NCI-H345 treated with DMSO at 0.1 percent for 48 hours (cell line): Measurements from ENCODE around the gene CSRNP2.
A peak's percentile ranks its signal among the peaks of the same experiment; 100 is the strongest.
"Not testable (repeated sequence)": the region's sequence is repeated elsewhere in the genome, so short reads cannot be mapped to it uniquely, and the experiment has no call there.

Source experiments
- DNase-seq: peaks from one replicate; lab custom pipeline; 2025; ENCODE audit not compliant: unreplicated experiment; lab: John Stamatoyannopoulos, UW

Gene CSRNP2

DNA sequence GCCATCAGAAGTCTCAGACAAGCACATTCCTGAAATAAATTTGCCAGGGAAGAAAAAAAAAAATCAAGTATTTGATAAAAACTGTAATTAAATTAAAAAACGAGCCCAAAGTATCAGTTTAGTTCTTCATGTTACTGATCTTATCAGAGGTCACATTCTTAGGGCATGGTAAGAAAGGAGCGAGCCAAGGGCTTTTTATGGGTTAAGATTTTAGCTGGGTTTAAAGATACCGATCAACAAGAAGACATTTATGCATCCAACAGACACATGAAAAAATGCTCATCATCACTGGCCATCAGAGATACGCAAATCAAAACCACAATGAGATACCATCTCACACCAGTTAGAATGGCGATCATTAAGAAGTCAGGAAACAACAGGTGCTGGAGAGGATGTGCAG lies 5.0 kb downstream of the CSRNP2 start:
- not testable (repeated sequence) for DNase-seq

DNA sequence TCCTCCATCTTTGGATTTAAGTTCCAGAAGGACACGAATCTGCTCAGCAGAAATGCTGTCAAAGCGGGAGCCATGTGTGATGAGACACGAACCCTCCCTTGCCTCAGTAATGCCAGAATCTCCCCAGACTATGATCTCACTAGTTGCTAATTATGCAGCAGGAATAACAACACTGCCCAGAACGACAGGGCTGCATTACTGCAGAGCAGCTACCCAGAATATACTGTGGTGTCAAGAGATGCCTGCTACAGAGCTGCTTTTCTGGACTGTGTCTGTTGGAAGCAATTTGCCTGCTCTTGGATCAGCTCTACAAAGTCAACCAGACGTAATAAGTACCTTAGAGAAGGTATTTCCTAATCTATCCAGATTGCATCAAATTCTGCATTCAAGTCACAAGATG lies 5.5 kb downstream of the CSRNP2 start:
- DNase-seq, result no peak

DNA sequence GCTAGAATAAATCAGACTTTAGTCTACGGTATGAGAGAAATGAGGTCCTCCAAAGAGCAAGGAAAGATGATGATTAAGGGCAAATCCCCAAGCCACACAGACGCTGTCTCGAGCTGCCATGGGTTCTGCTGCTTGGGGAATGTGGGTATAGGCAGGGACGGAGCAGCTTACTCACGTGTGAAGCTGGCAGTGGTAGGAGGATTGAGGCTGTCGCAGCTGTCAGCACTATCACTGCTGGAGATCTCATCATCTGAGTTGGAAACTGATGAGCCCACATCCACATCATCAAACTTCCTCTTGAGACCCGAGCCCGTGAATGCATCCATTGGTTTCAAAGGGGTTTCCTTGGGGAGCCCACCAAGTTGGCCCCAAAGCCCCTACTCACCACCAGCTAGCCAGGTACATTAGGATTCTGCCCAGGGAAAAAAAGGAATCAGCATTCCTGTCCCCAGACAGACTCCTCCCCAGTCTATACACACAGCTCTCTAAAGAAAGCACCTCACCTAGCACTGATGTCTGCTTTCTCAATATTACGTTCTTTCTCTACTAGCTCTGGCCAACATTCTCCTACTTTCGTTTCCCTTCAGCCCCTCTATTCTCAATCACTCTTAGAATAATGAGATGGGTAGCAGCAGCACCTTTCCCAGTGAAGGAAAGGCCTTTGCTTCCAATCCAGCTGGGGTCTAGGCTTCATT lies 7.0 kb downstream of the CSRNP2 start:
- DNase-seq, result no peak

DNA sequence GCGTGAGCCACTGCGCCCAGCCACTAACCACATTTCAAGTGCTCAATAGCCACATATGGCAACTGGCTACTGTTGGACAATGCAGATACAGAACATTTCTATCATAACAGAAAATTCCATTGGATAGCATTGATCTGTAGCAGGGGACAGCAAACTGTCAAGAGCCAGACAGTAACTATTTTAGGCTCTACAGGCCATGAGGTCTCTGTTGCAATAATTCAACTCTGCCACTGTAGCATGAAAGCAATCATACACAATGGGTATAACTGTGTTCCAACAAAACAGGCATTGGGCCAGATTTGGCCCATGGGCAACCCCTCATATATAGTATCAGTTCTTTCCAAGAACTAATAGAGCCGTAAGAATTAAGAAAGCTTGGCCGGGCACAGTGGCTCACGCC lies 8.0 kb downstream of the CSRNP2 start:
- no peak for DNase-seq

DNA sequence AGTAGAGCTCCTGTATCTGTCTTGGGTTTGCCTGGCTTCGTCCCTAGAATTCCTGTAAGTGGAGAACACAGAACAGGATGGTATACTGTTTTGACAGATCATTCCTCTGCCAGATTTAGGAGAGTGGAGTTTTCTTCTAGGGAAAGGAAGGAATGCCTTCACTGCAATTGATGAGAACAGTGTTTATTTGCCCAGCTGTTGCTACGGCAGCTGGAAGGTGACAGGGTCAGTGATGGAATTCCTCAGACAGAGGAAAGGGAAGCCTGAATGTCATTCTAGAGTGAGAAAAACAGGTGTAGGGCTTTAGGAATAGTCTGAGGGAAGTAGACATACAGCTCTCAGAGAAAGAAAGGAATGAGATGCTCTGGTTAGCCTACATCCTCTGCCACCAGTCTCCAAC lies 11.7 kb downstream of the CSRNP2 start:
- no peak for DNase-seq

DNA sequence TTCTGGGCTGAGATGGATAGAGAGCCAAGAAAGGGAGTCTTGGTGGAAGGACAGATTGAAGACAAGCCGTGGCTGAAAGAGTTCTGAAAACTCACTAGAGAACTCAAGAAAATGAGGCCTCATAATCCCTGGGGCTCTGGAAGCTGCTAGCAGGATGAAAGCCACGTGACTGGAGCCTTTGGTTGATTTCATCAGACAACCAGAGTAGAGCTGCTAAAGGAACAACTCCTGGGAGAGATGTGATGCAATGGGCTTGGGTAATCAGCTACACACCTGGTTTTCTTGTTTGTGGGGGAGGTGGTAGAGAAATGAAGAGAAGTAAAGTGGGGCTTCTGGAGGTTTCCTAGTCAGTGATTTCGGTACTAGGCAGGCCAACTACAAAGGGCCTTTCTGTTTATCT lies 13.4 kb downstream of the CSRNP2 start:
- DNase-seq, result no peak

DNA sequence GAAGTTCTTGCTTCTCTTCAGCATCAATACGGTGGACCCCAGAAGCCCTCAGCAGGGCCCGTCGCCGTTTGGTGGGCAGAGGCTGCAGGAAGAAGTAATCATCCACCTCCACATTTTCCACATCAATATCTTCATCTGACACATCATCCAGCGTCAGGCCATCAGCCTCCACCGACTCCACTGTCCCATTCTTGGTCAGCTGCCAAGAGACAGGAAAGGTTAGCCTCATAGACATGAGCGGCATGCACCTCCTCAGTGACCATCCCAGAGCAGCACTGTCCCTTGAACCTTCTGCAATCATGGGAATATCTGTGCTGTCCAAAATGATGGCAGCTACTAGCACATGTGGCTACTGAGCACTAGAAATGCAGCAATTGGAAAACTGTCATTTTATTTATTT lies 15.6 kb downstream of the CSRNP2 start:
- no peak for DNase-seq

DNA sequence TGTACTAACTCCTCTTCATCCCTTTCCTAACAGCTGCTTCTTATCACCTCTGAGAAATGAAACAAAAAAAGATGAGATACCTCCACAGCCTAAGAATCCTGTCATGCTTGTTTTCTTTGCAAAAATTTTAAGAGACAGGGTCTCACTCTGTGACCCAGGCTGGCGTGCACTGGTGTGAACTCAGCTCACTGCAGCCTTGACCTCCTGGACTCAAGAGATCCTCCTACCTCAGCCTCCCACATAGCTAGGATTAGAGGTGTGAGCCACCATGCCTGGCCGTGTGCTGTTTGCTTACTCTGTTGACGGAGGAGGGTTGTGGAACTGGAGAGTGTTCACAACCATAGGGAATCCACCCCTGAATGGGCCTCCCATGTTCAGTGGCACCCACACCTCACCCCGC lies 16.2 kb downstream of the CSRNP2 start:
- DNase-seq, result no peak

DNA sequence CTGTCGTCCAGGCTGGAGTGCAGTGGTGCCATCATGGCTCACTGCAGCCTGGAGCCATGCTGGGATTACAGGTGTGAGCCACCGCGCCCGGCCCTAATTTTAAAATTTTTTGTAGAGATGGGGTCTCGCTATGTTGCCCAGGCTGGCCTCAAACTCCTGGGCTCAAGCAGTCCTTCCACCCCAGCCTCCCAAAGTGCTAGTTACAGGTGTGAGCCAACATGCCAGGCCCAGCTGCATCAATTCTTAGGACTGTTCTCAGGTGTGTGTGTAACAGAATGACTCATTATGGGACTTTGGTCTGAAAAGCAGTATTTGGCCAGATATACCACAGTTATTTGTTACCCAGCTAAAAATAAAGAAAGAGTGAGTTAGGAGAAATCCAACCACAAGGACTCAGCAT lies 17.9 kb downstream of the CSRNP2 start:
- no peak for DNase-seq

DNA sequence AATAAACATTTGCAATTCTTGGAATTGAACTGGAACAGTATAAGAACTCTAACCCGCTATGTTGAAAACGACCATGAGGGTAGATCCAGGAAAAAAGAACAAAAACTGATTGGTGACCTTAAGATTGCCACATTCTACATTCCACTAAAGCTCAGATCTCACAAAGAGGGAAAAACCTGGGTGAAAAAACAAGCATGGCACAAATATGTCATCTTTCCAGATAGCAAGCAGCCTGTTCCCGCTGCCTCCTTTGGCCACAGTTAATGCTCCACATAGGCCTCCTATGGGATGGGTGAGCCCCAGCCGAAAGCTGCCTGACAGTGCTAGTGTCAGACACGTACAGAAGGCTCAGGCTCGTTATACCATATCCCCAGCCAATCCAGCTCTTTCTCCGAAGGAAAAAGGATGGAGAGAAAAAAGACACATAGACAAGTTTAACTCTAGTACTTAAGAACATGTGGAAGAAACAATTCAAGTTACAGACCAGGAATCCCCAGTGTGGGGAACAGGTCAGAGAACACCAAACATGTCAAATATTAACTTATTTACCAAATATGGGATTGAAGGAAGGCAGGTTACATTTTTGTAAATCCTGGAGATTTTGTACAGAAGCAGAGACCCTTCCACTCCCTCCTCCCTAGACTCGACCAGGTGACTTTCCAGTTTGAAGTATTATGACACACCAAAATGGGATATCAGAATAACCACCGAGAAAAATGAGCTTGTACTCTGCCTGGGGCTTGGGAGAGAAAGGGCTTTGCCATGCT lies 20.6 kb downstream of the CSRNP2 start:
- DNase-seq, result no peak

DNA sequence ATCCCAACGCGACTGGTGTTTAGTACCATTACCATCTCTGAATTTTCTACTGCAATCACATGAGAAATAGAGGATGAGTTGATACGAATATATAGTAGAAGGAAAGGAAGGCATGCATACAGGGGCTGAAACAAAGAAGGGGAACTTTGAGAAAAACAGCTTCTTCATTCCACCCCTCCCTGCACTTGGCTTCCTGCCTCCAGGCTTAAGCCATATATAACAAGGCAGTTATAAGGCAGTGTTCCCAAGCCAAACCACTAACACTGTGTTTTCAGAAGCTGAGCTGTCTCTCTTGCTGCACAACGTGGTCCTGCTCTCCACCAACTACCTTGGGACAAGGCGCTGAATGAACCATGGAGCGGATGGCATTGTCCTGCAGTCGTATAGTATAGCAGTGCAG lies 24.3 kb downstream of the CSRNP2 start:
- no peak for DNase-seq

DNA sequence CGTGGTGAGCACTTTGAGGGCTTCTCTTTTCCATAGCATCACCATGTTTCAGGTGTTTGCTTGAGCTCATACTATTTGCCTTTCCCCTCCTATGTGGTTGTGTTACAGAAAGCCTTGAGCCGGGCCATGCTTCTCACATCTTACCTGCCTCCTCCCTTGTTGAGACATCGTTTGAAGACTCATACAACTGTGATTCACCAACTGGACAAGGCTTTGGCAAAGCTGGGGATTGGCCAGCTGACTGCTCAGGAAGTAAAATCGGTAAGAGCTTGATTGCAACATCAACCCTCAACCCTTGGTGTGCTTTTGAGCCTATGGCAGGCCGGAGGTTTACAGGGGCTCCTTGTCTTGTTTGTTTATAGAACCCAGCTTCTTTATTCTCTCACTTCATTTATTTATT lies 27.2 kb downstream of the CSRNP2 start:
- DNase-seq, result no peak

DNA sequence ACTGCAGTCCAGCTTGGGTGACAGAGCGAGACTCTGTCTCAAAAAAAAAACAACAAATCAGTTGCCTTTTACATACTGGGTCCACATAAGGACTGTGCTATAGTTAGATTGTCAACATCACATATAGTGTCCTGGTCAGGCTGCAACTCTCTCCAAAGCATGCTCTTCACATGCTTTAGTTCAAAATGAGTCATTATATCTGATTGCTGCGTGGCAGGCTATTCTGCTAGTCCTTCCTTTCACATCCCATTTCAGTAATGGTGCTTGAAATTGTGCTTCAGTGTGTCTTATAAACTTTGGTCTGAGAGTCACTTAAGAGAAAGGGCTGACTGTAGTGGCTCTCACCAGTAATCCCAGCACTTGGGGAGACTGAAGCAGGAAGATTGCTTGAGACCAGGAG lies 28.3 kb downstream of the CSRNP2 start:
- no peak for DNase-seq

DNA sequence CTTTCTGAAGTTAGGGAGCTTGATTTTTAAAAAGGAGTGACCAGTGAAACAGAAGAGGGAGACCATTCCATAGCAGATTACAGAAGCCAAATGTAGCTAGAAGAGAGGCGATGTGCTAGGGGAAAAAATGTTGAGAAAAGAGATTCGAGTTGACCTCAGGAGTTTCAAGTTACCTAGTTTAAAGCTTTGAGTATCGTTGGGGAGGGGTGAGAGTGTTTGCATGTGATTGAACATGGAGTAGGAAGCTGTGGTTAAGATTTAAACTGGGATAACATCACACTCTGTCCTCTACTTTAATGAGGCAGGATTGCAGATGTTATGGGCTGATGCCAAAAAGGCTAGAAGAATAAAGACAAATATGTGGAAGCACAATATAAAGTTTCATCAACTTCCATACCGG lies 31.6 kb downstream of the CSRNP2 start:
- no peak for DNase-seq

DNA sequence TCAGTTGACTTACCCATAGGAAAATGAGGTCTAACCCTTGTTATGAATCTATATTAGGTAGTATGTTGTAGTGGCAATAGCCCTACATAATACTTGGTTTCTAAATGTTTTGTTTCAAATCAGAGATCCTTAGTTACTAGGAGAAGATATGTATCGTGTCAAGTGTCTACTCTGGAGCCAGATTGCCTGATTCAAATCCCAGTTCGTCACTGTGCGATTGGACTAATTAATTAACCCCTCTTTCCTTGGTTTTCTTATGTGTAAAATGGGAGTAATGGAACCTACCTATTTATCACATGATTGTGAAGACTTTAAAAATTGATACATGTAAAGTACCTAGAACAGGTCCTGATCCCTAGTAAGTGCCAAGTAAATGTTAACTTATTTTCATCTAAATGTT lies 33.9 kb downstream of the CSRNP2 start:
- DNase-seq, result no peak

DNA sequence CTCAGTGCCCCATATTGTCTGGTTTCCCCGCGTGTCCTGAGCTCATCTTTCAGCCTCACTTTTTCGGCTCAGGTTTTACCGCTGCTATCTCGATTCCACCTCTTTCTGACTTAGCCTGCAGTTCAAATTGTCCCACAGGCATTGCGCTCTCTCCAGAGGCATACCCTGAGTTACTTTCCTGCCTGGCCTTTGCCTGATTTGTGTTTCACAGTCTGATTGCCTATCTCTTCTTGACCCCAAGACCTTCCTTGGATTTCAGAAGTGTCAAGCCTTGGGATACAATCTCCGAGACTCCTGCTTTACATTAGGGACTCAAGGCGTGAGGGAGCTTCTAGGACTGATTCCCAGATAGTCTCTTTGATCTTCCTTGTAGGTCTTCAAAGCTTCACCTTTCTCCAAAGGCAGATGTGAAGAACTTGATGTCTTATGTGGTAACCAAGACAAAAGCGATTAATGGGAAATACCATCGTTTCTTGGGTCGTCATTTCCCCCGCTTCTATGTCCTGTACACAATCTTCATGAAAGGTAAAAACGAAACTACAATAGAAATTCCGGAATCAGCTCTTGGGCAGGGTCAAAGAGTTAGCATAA lies 34.6 kb downstream of the CSRNP2 start:
- DNase-seq, result no peak

DNA sequence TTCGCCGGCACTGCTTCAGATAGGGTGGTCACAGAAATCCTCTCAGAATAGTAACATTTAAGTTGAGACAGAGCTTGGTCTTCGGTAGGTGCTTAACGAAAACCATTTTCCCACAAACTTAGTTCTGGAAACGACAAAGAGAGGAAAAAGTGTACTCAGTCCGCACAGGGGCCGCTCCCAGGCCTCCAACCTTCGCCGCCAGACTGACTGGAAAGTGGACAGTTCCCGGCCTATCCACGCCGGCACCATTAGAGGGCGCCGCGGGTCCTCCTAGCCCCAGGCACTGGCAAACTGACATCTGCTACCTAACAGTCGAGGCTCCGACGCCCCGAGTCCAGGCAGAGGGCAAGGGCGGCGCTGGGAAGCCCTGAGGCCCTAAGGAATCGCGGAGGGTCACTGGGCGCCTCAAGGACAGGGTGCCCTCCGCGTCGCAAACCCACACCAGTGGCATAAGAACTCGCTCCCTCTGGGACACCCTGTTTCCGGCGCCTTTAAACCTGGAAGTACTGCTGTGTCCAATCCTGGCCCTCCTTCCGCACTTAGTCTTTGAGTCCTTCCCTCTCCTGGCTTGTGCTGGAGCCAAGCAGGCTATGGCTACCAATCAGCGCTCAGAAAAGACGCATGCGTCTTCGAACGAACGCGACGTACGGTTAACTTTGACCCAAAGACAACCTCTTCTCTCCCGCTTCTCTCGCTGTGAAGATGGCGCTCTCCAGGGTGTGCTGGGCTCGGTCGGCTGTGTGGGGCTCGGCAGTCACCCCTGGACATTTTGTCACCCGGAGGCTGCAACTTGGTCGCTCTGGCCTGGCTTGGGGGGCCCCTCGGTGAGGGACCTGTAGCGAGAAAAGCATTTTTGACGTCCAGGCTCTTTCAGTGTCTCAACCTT lies 35.5 kb downstream of the CSRNP2 start, which contains the start of gene LETMD1:
Gene LETMD1, plus strand, starts transcription at position 673 of the 886 bp plus-strand sequence. Its CDS starts 30 bp downstream, at position 703.
- DNase-seq, result peak; percentile 66

DNA sequence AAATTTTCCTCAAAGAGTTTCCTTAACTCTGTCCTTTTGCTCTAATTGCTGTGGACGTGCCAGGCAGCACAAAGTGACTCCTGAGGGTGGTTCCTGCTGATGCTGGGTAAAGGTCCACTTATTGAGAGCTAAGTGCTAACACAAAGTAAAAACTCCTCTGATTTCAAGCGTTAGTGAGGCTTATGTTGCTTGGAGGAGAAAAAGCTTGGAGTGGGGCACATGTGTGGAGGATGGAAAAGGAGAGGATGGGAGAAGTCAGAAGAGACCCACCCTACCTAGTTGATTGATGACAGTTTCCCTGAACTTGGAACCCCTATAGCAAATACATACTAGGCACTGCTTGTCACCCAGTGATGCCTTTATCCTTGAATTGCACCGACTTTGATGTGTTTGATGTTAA lies 47.1 kb downstream of the CSRNP2 start:
- no peak for DNase-seq

DNA sequence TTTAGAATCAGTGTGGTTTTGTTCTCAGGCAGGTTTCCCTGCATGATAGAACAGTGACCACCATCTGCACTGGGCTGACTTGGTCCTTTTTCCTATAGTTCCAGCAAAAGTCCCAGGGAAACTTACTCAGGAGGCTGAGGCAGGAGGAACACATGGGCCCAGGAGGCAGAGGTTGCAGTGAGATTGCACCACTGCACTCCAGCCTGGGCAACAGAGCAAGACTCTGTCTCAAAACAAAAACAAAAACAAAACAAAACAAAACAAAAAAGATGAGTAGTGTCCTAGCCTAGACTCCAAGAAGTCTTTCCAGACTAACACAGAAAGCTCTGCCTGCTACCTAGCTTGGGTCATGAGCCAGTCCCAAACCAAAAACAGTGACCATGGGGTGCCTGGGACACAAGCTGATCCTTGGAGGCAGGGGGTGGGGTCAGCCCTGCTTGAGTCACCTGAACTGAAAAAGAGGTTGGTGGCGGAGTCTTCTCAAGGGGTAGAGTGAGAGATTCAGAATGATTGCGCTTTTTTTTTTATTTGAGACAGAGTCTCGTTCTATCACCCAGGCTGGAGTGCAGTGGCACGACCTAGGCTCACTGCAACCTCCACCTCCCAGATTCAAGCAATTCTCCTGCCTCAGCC lies 49.8 kb downstream of the CSRNP2 start:
- no peak for DNase-seq

DNA sequence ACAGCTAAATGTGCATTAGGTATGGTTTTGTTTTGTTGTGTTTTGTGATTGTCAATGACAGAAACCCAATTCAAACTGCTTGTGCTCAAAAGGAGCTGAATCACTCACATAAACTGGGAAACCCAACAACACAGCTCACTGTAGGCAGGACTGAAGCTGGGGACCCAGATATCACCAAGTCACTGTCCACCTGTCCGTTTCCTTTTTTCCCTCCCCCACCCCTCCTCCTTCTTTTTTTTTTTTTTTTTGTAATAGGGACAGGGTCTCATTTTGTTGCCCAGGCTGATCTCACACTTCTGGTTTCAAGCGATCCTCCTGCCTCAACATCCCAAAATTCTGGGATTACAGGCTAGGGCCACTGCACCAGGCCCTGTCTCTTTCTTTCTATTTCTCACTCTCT lies 50.3 kb downstream of the CSRNP2 start:
- DNase-seq, result no peak

DNA sequence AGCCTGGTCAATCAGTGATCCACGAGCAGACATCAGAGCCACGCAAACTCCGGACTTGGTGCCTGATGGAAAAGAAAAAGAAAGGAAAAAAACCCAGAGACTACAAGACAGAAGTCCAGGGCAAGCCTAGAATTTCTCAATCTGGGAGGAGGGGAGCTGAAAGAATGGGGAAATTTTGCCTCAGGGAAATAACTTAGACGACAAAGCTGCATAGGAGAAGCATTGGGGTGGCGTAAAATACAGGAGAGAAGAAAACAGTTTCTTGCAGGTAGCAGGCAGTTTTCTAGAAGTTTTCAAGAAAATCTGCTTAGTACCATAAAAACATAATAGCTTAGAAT lies 54.6 kb downstream of the CSRNP2 start:
- DNase-seq, result no peak
